Activated CD8-positive, alpha-beta memory T cell treated with anti-CD3 and anti-CD28 coated beads, Interleukin-2, amount 10 ng/mL, durations not matched to agents 7 days and 5 days (primary cell): ENCODE results near the gene FITM2. TPM values are rescaled to one million over a fixed set of nuclear protein-coding genes. Genes with fewer than 3 reads are reported as not detected.
A peak's percentile ranks its signal among the peaks of the same experiment; 100 is the strongest.
"Not testable (repeated sequence)": the region's sequence is repeated elsewhere in the genome, so short reads cannot be mapped to it uniquely, and the experiment has no call there.

ENCODE experiments used
- ATAC-seq: fragments of 150-1000 bp; cut with Tn5 transposase; one replicate; pipeline ENCODE4 v1.10.0; 2021; ENCODE audit warnings: moderate library complexity
- CTCF ChIA-PET: fragments of 350-600 bp; sonication (Branson Sonifier 250); formaldehyde crosslinking; loops from one replicate; lab custom pipeline; 2021; ENCODE audit warnings: antibody characterized with exemption; lab: Charles Lee
- DNase-seq: peaks from one replicate; pipeline ENCODE4 v3.0.0-alpha.2; 2020
- H3K27ac Mint-ChIP-seq: one replicate; pipeline ENCODE4 v1.8.0; 2021; ENCODE audit warnings: mild to moderate bottlenecking, mixed read lengths
- H3K27me3 Mint-ChIP-seq: one replicate; pipeline ENCODE4 v1.8.0; 2021; ENCODE audit warnings: mixed read lengths
- H3K36me3 Mint-ChIP-seq: one replicate; pipeline ENCODE4 v1.8.0; 2021; ENCODE audit warnings: mild to moderate bottlenecking, mixed read lengths
- H3K4me1 Mint-ChIP-seq: one replicate; pipeline ENCODE4 v1.8.0; 2021; ENCODE audit warnings: mixed read lengths
- H3K4me3 Mint-ChIP-seq: one replicate; pipeline ENCODE4 v1.8.0; 2021; ENCODE audit warnings: mild to moderate bottlenecking, moderate library complexity, mixed read lengths
- H3K9me3 Mint-ChIP-seq: one replicate; pipeline ENCODE4 v1.8.0; 2022; ENCODE audit warnings: low read depth, mixed read lengths
- total RNA-seq, 2 experiments: library from RNA; stranded (reverse); gene quantifications; one replicate each; pipeline ENCODE4 v1.2.3, GENCODE V29; 2021

FITM2 gene
- total RNA-seq: 1 to 10 TPM; 2.4 to 2.5 TPM

- H3K27ac Mint-ChIP-seq: peak within 1 kb of the TSS; percentile 84
- no peaks in the 10 kb centered on the region for H3K36me3 Mint-ChIP-seq
- ATAC-seq: peak; percentile 97
- H3K4me1 Mint-ChIP-seq: peaks cover 17% of the 10 kb centered on the region
- no peaks in the 10 kb centered on the region for H3K27me3 Mint-ChIP-seq
- CTCF ChIA-PET: interaction anchor here (1.0 to 8.1 kb wide), 29 partner anchors 9 to 559 kb away, joined by 3 to 386 read pairs (median 4); partner anchors contain the start of genes OSER1 and TTPAL
- DNase-seq: peak; percentile 98
- no peaks in the 10 kb centered on the region for H3K9me3 Mint-ChIP-seq
- peak within 1 kb of the TSS; percentile 82 for H3K4me3 Mint-ChIP-seq
These were observed at the start of gene FITM2 for GRCh38 chr20:44310664-44311639. Gene FITM2, minus strand, starts transcription at chr20:44311202. Its CDS starts 54 bp downstream, at chr20:44311148.

DNA sequence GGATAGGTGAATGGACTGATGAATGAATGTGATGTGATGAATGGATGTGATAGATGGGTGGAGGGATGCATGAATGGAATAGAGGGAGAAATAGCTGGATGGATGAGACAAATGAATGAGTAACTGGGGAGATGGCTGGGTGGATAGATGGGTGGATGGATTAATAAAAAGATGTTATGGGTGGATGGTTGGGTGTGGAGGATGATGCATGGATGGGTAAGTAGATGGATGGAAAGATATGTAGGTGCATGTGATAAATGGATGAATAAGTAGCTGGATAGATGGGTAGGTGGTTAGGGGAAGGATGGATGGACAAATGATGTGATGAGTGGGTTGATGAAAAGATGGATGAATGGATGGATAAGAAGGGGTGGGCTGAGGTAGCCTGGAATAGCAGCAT lies 49.2 kb upstream of the FITM2 start:
- Mint-ChIP-seq H3K9me3 (no peaks in the 10 kb centered on the region), H3K36me3 (no peaks in the 10 kb centered on the region), H3K4me1 (peaks cover 1% of the 10 kb centered on the region), H3K4me3 (no peak overlapping the region), H3K27me3 (peaks cover 11% of the 10 kb centered on the region), H3K27ac (no peak overlapping the region)
- CTCF ChIA-PET: no interaction called here
- ATAC-seq (no peak), DNase-seq (no peak)

DNA sequence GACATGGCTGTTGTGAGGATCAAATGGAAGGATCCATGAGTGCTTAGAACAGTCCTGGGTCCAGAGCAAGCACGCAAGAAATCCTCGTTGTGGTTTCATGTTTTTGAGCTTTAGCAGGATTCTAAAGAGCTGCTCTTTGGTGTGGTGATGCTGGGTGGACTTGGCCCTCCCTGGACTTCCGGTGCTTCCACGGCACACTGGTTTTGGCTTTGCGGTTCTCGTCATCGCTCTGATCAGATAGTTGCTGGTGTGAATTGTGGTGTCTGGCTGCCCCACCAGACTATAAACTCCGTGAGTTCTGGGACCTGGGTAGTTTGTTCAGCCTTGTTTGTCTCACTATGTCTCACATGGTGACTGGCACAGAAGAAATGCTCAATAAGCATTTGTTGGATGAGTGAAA lies 47.8 kb upstream of the FITM2 start:
- CTCF ChIA-PET: interaction anchor here (1.2 kb wide), 1 partner anchor 26 kb away, joined by 3 read pairs; no protein-coding TSS in a partner anchor
- Mint-ChIP-seq H3K9me3 (no peaks in the 10 kb centered on the region), H3K36me3 (no peaks in the 10 kb centered on the region), H3K4me1 (peaks cover 1% of the 10 kb centered on the region), H3K4me3 (no peak overlapping the region), H3K27ac (no peak overlapping the region), H3K27me3 (peaks cover 11% of the 10 kb centered on the region)
- ATAC-seq (no peak), DNase-seq (no peak)

DNA sequence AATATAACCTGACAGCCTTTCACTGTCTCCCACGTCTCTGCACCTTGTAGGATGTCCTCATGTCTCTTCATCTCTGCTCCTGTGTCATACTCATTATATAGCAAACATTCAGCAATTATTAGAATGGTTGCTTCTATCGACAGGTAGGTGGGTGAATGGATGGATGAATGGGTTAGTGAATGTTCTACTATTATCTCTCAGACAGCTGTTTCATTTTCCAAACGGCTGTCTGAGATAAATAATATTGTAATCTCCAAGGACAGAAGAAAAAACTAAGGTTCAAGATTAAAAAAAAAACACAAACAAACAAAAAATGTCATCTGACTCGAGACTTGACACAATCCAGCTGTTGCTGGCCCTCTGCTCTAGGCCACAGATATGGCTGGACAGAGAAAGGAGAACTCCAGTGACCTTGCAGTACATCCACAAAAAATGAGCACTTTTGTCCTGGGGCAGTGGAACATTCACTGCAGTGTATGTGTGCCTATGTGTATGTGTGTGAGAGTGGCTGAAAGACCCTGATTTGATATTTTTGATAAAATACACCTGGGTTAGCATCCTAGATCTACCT lies 46.6 kb upstream of the FITM2 start:
- no peak overlapping the region for H3K27ac Mint-ChIP-seq
- H3K36me3 Mint-ChIP-seq: no peaks in the 10 kb centered on the region
- DNase-seq: no peak
- peaks cover 1% of the 10 kb centered on the region for H3K4me1 Mint-ChIP-seq
- CTCF ChIA-PET: interaction anchor here (1.2 kb wide), 1 partner anchor 27 kb away, joined by 3 read pairs; no protein-coding TSS in a partner anchor
- H3K27me3 Mint-ChIP-seq: peaks cover 11% of the 10 kb centered on the region
- no peaks in the 10 kb centered on the region for H3K9me3 Mint-ChIP-seq
- no peak overlapping the region for H3K4me3 Mint-ChIP-seq
- ATAC-seq: no peak

DNA sequence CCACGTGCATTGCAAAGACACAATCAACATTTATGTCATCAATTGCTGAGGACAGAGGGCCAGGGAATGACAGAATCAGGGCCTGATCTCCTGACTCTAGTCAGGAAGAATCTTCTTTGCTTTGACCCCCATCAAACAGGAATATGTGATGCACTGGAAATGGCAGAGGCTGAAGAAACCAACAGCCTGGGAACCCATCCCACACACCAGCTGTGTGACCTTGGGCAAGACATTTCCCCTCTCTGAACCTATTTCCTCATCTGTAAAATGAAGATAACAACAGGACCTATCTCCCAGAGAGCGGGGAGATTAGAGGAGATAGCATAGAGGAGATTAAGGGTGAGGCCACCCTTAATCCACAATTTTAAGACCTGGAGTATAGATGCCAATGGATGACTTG lies 46.0 kb upstream of the FITM2 start:
- Mint-ChIP-seq H3K27me3 (peaks cover 11% of the 10 kb centered on the region), H3K36me3 (no peaks in the 10 kb centered on the region), H3K27ac (no peak overlapping the region), H3K4me1 (peaks cover 2% of the 10 kb centered on the region), H3K4me3 (no peak overlapping the region), H3K9me3 (no peaks in the 10 kb centered on the region)
- no peak for ATAC-seq
- CTCF ChIA-PET: no interaction called here
- DNase-seq: no peak

GRCh38 chr20:44356353-44356723 lies 45.3 kb upstream of the FITM2 start:
- H3K4me1 Mint-ChIP-seq: peaks cover 5% of the 10 kb centered on the region
- H3K36me3 Mint-ChIP-seq: no peaks in the 10 kb centered on the region
- DNase-seq: no peak
- CTCF ChIA-PET: no interaction called here
- no peak for ATAC-seq
- no peak overlapping the region for H3K27ac Mint-ChIP-seq
- no peaks in the 10 kb centered on the region for H3K9me3 Mint-ChIP-seq
- peaks cover 9% of the 10 kb centered on the region for H3K27me3 Mint-ChIP-seq
- H3K4me3 Mint-ChIP-seq: no peak overlapping the region

- ATAC-seq (no peak), DNase-seq (no peak)
- no peaks in the 10 kb centered on the region for H3K9me3 Mint-ChIP-seq
- H3K4me3 Mint-ChIP-seq: no peak within 1 kb of the TSS
- CTCF ChIA-PET: no interaction called here
- H3K27me3 Mint-ChIP-seq: peaks cover 11% of the 10 kb centered on the region
- H3K4me1 Mint-ChIP-seq: peaks cover 5% of the 10 kb centered on the region
- no peaks in the 10 kb centered on the region for H3K36me3 Mint-ChIP-seq
- H3K27ac Mint-ChIP-seq: no peak within 1 kb of the TSS
These were observed 44.7 kb upstream of the FITM2 start, which contains the start of gene HNF4A for GRCh38 chr20:44355498-44356352. Gene HNF4A, plus strand, starts transcription at chr20:44355699. Its CDS starts 106 bp downstream, at chr20:44355805.

DNA sequence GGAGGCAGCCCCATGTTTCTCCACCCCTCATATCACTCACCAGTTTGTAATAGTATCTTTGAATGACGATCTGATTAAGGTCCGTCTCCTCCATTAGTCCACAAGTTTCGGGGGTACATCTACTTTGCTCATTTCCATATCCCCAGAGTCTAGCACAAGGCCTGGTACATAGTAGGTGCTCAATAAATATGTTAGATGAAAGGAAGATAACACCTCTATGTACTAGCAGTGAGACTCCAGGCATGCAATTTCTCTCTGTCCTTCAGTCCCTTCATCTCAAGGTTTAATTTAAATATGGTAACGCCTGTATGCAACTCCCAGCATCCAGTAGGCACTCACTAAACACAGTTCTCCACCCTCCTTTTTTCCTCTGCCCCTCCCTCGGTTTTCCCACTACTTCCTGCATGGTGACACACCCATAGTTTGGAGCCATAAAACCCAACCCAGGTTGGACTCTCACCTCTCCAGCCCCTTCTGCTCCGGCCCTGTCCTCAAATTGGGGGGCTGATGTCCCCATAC lies 44.0 kb upstream of the FITM2 start:
- Mint-ChIP-seq H3K9me3 (no peaks in the 10 kb centered on the region), H3K4me3 (no peak overlapping the region), H3K4me1 (peaks cover 5% of the 10 kb centered on the region), H3K27ac (no peak overlapping the region), H3K27me3 (peaks cover 11% of the 10 kb centered on the region), H3K36me3 (no peaks in the 10 kb centered on the region)
- ATAC-seq (no peak), DNase-seq (no peak)
- CTCF ChIA-PET: no interaction called here

DNA sequence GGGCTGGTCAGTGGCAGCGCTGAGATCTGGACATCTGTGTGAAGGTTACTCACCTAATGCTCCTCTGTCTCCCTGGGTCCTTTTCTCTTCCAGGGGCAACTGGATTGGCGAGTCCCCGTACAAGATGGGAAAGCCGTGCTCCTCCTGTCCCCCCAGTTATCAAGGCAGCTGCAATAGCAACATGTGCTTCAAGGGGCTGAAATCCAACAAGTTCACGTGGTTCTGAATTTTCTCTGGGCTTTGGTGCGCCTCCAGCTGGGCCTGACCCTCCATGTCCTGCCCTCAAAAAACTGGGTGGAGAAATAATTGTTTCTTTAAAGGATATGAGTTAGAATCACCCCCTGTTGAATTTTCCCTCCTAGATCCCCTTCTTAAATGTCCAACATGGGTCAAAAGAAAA lies 39.6 kb upstream of the FITM2 start:
- CTCF ChIA-PET: interaction anchor here (1.2 kb wide), 1 partner anchor 33 kb away, joined by 4 read pairs; no protein-coding TSS in a partner anchor
- no peak for ATAC-seq

DNA sequence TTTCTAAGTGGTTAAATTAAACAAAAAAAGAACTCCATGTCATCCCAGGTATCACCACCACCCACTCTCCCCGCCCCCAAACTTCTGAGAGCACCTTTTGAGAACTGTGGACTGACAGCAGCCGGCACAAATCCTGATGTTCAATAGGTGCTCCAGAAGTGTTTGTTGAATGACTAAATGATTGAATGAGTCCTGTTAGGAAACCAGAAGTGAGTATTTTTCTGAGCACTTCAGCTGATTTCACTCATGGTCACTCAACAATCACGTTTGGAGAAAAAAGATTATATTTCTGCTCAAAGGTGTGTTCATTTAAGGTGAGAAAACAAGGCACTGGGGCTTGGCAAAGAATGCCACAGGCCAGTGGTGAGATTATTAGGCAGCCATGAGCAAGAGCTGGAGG lies 38.3 kb upstream of the FITM2 start:
- Mint-ChIP-seq H3K36me3 (no peaks in the 10 kb centered on the region), H3K27me3 (peaks cover 4% of the 10 kb centered on the region)

More for the DNA sequence above, 39.6 kb upstream of the FITM2 start:
- Mint-ChIP-seq H3K36me3 (no peaks in the 10 kb centered on the region), H3K4me3 (no peak overlapping the region), H3K9me3 (no peaks in the 10 kb centered on the region), H3K27me3 (peaks cover 4% of the 10 kb centered on the region), H3K4me1 (peaks cover 4% of the 10 kb centered on the region), H3K27ac (no peak overlapping the region)
- DNase-seq: no peak

GRCh38 chr20:44348168-44348659 lies 37.2 kb upstream of the FITM2 start:
- no peak for DNase-seq
- Mint-ChIP-seq H3K36me3 (no peaks in the 10 kb centered on the region), H3K4me3 (no peak overlapping the region), H3K27me3 (peaks cover 4% of the 10 kb centered on the region), H3K9me3 (no peaks in the 10 kb centered on the region), H3K4me1 (peaks cover 4% of the 10 kb centered on the region), H3K27ac (no peak overlapping the region)
- CTCF ChIA-PET: interaction anchor here (1.5 kb wide), 1 partner anchor 36 kb away, joined by 3 read pairs; no protein-coding TSS in a partner anchor
- ATAC-seq: no peak

More for the DNA sequence above, 38.3 kb upstream of the FITM2 start:
- Mint-ChIP-seq H3K4me3 (no peak overlapping the region), H3K4me1 (peaks cover 4% of the 10 kb centered on the region), H3K9me3 (no peaks in the 10 kb centered on the region), H3K27ac (no peak overlapping the region)
- no peak for ATAC-seq
- CTCF ChIA-PET: no interaction called here
- DNase-seq: no peak

DNA sequence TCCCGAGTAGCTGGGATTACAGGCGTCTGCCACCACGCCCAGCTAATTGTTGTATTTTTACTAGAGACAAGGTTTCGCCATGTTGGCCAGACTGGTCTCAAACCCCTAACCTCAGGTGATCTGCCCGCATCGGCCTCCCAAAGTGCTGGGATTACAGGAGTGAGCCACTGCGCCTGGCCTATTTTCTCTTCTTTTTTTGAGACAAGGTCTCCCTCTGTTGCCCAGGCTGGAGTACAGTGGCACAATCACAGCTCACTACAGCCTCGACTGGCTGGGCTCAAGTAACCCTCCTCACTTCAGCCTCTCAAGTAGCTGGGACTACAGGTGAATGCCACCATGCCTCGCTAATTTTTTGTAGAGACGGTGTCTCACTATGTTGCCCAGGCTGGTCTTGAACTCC lies 34.9 kb upstream of the FITM2 start:
- ATAC-seq, CTCF ChIA-PET, H3K27ac Mint-ChIP-seq, H3K4me1 Mint-ChIP-seq, H3K27me3 Mint-ChIP-seq, H3K36me3 Mint-ChIP-seq, H3K4me3 Mint-ChIP-seq, DNase-seq, H3K9me3 Mint-ChIP-seq: not testable (repeated sequence)
